Left ventricle myocardium inferior (tissue), 1 donor: ENCODE data around the gene VCP. TPM values are rescaled to one million over a fixed set of nuclear protein-coding genes. Genes with fewer than 3 reads are reported as not detected.
A peak's percentile ranks its signal among the peaks of the same experiment; 100 is the strongest.

Experiments
- DNase-seq: peaks from one replicate; pipeline ENCODE4 v3.0.0-alpha.2; 2020
- H3K27ac ChIP-seq: fragments of 200-600 bp; replicated peaks from 2 replicates; pipeline ENCODE4 v1.8.0; 2021
- H3K27me3 ChIP-seq: fragments of 200-600 bp; 2 replicates; pipeline ENCODE4 v1.8.0; 2021; ENCODE audit warnings: low read depth
- H3K36me3 ChIP-seq: fragments of 200-600 bp; 2 replicates; pipeline ENCODE4 v1.8.0; 2021
- H3K4me1 ChIP-seq: fragments of 200-600 bp; 2 replicates; pipeline ENCODE4 v1.8.0; 2021
- H3K4me3 ChIP-seq: fragments of 200-600 bp; 2 replicates; pipeline ENCODE4 v1.8.0; 2021; ENCODE audit warnings: mild to moderate bottlenecking, moderate library complexity
- H3K9me3 ChIP-seq: fragments of 200-600 bp; replicated peaks from 2 replicates; pipeline ENCODE4 v1.8.0; 2021
- intact Hi-C: fragments of 100-400 bp; cut with micrococcal nuclease; formaldehyde crosslinking; loops from one replicate; pipeline ENCODE4 v1.11.0; 2022
- total RNA-seq: library from RNA; stranded (reverse); fragmentation: NEBNext Ultra II Directional; extraction: Animal tissue kit (Norgen Biotek cat#: 25700); gene quantifications from one replicate; pipeline ENCODE4 v1.2.1, GENCODE V29; 2021
- TF ChIP-seq, protein P1 (sequence below): fragments of 200-600 bp; IDR thresholded peaks from 2 replicates; pipeline ENCODE4 v1.8.0; 2021; ENCODE audit warnings: antibody characterized with exemption, mild to moderate bottlenecking, borderline replicate concordance
- donor health status: DM: no; HTN: yes; CAD: no; lungs with severe emphysema.

VCP gene
- total RNA-seq, 1 donor from 2014 or later = 253 TPM

DNA sequence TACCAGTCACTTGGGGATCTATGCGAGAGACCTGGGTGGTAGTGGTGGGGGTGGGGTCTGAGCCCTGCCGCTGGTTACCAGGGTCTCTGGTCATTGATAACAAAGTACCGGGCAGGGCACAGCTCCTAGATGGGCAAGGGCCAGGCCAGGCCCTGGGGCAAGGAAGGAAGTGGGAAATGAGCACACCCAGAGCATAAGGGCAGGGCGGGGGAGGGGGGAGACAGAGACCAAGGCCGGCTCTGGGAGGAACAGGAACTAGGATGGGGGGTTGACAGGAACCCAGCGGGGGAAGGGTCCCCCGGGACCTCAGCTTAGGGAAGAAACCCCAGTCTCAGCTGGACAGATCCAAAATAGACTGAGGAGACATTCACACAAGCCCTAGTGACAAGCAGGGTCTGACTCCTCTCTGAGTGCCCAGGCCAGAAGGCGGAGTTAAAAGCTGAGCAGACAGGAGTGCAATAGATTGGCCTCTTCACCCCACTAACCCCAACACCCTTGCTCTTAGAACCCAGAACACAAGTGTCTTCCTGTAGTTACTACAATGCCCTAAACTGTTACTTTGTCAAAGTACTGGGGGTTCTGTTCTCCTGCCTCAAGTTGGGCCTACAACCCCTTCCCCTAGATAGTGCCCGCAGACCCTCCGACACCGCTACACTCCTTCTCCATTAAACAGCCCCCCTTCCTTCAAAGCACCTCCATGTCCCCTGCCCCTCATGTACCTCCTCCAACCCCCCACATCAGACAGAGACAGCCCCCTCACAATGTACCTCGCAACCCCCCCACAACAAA is 42.6 kb upstream of the VCP start:
- H3K36me3 ChIP-seq = no peaks in the 10 kb centered on the region
- intact Hi-C loops = loop anchor here (5.0 to 10.0 kb wide), 3 partner anchors 47 to 362 kb away; partner anchors contain the start of gene UNC13B
- peak overlapping the region; percentile 95 for H3K27ac ChIP-seq
- H3K27me3 ChIP-seq = no peaks in the 10 kb centered on the region
- H3K9me3 ChIP-seq = no peaks in the 10 kb centered on the region
- peak; percentile 80 for DNase-seq
- H3K4me1 ChIP-seq = peaks cover 66% of the 10 kb centered on the region
- H3K4me3 ChIP-seq = peak overlapping the region; percentile 74
- TF ChIP-seq, protein P1, sequence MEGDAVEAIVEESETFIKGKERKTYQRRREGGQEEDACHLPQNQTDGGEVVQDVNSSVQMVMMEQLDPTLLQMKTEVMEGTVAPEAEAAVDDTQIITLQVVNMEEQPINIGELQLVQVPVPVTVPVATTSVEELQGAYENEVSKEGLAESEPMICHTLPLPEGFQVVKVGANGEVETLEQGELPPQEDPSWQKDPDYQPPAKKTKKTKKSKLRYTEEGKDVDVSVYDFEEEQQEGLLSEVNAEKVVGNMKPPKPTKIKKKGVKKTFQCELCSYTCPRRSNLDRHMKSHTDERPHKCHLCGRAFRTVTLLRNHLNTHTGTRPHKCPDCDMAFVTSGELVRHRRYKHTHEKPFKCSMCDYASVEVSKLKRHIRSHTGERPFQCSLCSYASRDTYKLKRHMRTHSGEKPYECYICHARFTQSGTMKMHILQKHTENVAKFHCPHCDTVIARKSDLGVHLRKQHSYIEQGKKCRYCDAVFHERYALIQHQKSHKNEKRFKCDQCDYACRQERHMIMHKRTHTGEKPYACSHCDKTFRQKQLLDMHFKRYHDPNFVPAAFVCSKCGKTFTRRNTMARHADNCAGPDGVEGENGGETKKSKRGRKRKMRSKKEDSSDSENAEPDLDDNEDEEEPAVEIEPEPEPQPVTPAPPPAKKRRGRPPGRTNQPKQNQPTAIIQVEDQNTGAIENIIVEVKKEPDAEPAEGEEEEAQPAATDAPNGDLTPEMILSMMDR = no peak

DNA sequence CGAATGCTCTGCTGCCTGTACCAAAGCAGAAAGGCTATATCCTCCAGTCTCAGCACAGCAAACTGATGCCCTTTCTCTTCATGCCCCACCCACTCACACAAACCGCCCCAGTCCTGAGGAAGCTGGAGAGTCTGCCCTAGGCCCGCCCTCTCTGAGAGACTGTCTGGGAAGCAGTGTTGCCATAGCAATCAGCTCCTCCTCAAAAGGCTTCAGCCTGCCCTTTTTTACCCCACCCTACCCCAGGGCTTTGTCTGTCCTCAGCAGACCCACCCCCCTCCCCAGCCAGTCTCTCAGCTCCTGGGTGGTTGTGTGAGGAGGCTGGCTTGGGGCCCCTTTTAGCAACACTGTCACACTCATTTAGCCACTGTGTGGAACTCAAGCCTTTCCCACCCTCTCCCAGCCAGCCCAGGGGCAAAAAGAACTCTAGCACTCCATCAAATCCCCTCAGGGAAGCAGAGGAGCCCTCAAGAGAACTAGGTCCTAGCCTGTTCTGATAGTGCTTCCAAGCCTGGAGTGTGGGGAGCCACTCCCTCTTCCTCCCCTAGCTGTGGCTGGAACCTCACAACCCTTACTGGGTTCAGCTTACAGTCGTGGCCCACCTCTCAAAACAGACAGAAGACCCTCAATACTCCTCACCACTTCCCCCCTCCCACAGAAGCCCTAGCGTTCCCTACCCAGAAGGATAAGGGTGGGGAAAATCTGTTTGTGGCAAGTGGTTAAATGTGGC is 41.9 kb upstream of the VCP start:
- Histone ChIP-seq H3K9me3 (no peaks in the 10 kb centered on the region), H3K4me1 (peaks cover 74% of the 10 kb centered on the region), H3K27me3 (no peaks in the 10 kb centered on the region), H3K27ac (peak overlapping the region; percentile 95), H3K4me3 (peak overlapping the region; percentile 74), H3K36me3 (no peaks in the 10 kb centered on the region)
- intact Hi-C loops = loop anchor here (10.0 kb wide), 1 partner anchor 141 kb away; no protein-coding TSS in a partner anchor
- TF ChIP-seq, protein P1 = no peak
- DNase-seq = peak; percentile 84

DNA sequence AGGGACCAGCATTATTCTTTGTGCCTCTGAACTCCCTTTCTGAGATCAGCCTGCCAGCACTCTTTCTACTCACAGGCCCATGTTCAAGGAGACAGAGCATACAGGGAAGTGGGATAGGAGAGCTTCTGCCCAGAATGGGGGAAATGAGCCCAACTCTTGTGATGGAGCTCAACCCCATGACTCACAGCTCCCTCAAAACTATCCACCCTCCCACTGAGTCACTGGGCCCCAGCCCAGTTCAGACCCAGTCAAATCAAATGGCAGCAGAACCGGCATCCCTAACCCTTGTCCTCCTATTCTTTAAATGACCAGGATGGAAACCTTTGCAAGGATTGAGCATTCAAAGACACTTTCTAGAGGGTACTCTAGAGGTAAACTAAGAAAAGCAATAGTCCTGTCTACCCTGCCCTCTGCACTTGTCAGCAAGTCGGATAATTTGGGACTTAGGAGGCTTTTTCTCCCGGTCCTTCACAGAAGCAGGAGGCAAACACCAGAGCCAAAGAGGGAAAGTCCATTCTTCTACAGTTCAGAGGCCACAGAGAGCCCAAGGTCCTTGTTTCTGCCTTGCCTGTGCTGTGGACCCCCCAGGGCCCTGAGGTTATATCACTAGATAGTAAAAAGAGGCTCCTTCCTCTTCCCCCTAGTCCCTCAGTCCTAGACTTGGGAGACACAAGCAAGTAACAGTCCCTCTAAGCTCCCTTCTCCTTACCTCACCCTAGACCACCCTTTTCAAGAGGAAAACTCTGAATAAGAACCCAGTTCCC is 40.0 kb upstream of the VCP start:
- TF ChIP-seq, protein P1 = no peak
- H3K4me1 ChIP-seq = peaks cover 74% of the 10 kb centered on the region
- peak overlapping the region; percentile 95 for H3K27ac ChIP-seq
- H3K36me3 ChIP-seq = peaks cover 13% of the 10 kb centered on the region
- intact Hi-C loops = loop anchor here (10.0 kb wide), 1 partner anchor 142 kb away; no protein-coding TSS in a partner anchor
- DNase-seq = no peak
- H3K4me3 ChIP-seq = peak overlapping the region; percentile 93
- H3K27me3 ChIP-seq = no peaks in the 10 kb centered on the region
- H3K9me3 ChIP-seq = no peaks in the 10 kb centered on the region

DNA sequence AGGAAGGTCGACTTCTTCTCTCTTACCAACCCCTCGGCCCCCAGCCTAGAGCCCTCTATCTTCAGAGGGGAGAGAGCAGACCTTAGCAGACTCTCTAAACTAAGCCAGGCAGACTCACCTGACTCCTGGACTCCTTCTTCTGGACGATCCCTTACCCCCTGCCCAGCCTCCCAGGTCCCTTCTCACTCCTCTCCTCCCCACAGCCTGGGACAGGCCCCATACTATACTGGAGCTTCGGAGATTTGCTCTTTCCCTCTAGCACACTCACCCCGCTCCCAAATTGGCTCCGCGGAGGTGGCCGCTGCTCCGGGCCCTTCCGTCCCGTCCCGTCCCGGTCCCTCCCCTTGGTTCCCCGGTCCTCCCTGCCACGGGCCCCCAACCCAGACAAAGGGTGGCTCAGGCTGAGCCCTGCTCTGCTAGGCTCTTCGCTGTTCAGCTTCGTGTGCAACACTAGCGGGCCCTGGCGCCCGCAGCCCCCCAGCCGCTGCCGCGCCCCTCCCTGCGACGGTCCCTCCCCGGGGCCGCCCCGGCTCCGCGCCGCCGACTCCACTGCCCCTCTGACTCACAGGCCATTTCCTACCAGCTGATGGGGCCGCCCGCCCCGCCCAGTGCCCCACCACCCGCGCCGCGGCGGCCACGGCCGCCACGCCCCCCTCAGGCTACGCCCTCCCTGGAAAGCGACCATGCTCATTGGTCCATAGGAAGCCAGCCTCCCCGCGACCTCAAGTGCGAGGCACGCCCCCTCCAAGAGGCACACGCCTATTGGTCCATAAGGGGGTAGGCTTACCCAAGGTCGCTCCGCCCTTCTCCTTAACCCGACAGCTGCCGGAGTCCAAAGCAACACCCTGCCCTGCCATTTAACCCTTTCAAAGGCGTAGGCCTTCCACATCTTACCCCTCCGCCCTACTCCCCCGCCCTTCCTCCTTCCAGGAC is 38.8 kb upstream of the VCP start:
- peak; percentile 98 for DNase-seq
- Histone ChIP-seq H3K9me3 (no peaks in the 10 kb centered on the region), H3K4me3 (peak overlapping the region; percentile 93), H3K4me1 (peaks cover 64% of the 10 kb centered on the region), H3K27me3 (no peaks in the 10 kb centered on the region), H3K36me3 (peaks cover 25% of the 10 kb centered on the region), H3K27ac (peak overlapping the region; percentile 95)
- intact Hi-C loops = loop anchor here (10.0 kb wide), 1 partner anchor 144 kb away; no protein-coding TSS in a partner anchor
- TF ChIP-seq, protein P1 = no peak
